ENCODE measurements around the gene MAPK1IP1L. TPM values are rescaled to one million over a fixed set of nuclear protein-coding genes. Genes with fewer than 3 reads are reported as not detected.

Gene MAPK1IP1L
- total RNA-seq, 1 experiment from 2014 or later, result 97.9 TPM

GRCh38 chr14:55103005-55103640, 51.7 kb downstream of the MAPK1IP1L start (continued):
- TF ChIP-seq STAT6 (CRISPR knock-in tag; conservative IDR thresholded peaks at IDR 0.05; ENCODE audit: low read depth) (no peak), FOXP4 (CRISPR knock-in tag; IDR thresholded peaks at IDR 0.05) (no peak), MAX (CRISPR knock-in tag; IDR thresholded peaks at IDR 0.05) (peak; percentile 30; the same call in 1 of the 2 replicates), ETV6 (CRISPR knock-in tag; IDR thresholded peaks at IDR 0.05) (no peak), ATF2 (CRISPR knock-in tag; IDR thresholded peaks at IDR 0.05; ENCODE audit: borderline replicate concordance, low read depth) (no peak), ZNF423 (CRISPR knock-in tag; IDR thresholded peaks at IDR 0.05) (no peak)

GRCh38 chr14:55103971-55104954, 52.8 kb downstream of the MAPK1IP1L start:
- CTCF ChIA-PET, result interaction anchor here (1.4 to 1.8 kb wide), 3 partner anchors 34 to 312 kb away, joined by 5 to 12 read pairs (median 11); partner anchors contain the start of gene MAPK1IP1L
- H3K9me3 Mint-ChIP-seq, result no peaks in the 10 kb centered on the region
- TF ChIP-seq ZNF232 (CRISPR knock-in tag; IDR thresholded peaks at IDR 0.05) (no peak), ZNF317 (CRISPR knock-in tag; IDR thresholded peaks at IDR 0.05; ENCODE audit: borderline replicate concordance, low read depth) (no peak), ATF3 (CRISPR knock-in tag; conservative IDR thresholded peaks at IDR 0.05) (no peak), ETV6 (CRISPR knock-in tag; IDR thresholded peaks at IDR 0.05) (no peak), OVOL2 (CRISPR knock-in tag; IDR thresholded peaks at IDR 0.05; ENCODE audit: borderline replicate concordance) (no peak), IRF1 (CRISPR knock-in tag; IDR thresholded peaks at IDR 0.05) (no peak), CDX4 (CRISPR knock-in tag; IDR thresholded peaks at IDR 0.05; ENCODE audit: borderline replicate concordance) (no peak), SMAD3 (CRISPR knock-in tag; IDR thresholded peaks at IDR 0.05; ENCODE audit: borderline replicate concordance) (no peak), ZNF425 (CRISPR knock-in tag; conservative IDR thresholded peaks at IDR 0.05) (no peak), IRF2 (CRISPR knock-in tag; IDR thresholded peaks at IDR 0.05; ENCODE audit: borderline replicate concordance, low read depth) (no peak), ZNF219 (CRISPR knock-in tag; IDR thresholded peaks at IDR 0.05; ENCODE audit: borderline replicate concordance) (no peak), USF2 (CRISPR knock-in tag; IDR thresholded peaks at IDR 0.05) (no peak), ESRRA (CRISPR knock-in tag; IDR thresholded peaks at IDR 0.05; ENCODE audit: borderline replicate concordance) (no peak)

More at GRCh38 chr14:55103971-55104954, 52.8 kb downstream of the MAPK1IP1L start:
- DNase-seq (ENCODE audit: low spot score) (no peak), ATAC-seq (no peak)
- H3K36me3 Mint-ChIP-seq, result no peaks in the 10 kb centered on the region
- no peak overlapping the region for H3K4me3 Mint-ChIP-seq
- H3K27ac Mint-ChIP-seq, result peak overlapping the region; percentile 93; the same call in 1 of the 2 replicates
- no peaks in the 10 kb centered on the region for H3K27me3 Mint-ChIP-seq (ENCODE audit: low read depth)
- POLR2A ChIA-PET, result interaction anchor here (0.8 to 1.4 kb wide), 2 partner anchors 25 to 30 kb away, joined by 3 read pairs; partner anchors contain the start of gene LGALS3
- peaks cover 39% of the 10 kb centered on the region for H3K4me1 Mint-ChIP-seq
